Upper lobe of left lung (tissue), 6 donors: Measurements from ENCODE around the gene KMT2B. TPM values are rescaled to one million over a fixed set of nuclear protein-coding genes. Genes with fewer than 3 reads are reported as not detected.
A peak's percentile ranks its signal among the peaks of the same experiment; 100 is the strongest.

Source experiments
- ATAC-seq, 2 donors: fragments of 200-7000 bp; cut with Tn5 transposase; one replicate each; pipeline ENCODE4 v1.9.1; 2022; ENCODE audit warnings: mild to moderate bottlenecking in 2 of 2, moderate library complexity in 2 of 2; ENCODE audit not compliant: low FRiP score in 2 of 2
- DNase-seq, 2 donors: peaks; one replicate each; pipeline ENCODE4 v3.0.0-alpha.2; 2019 to 2020
- H3K27ac ChIP-seq, 4 donors: fragments of 200-600 bp; sonication (generic); one replicate each; pipeline ENCODE4 v1.5.1; 2016 to 2019
- H3K27me3 ChIP-seq, 4 donors: fragments of 200-600 bp; sonication (generic); one replicate each; pipeline ENCODE4 v1.5.1; 2017 to 2019
- H3K36me3 ChIP-seq, 4 donors: fragments of 200-600 bp; sonication (generic); one replicate each; pipeline ENCODE4 v1.5.1; 2016 to 2019
- H3K4me1 ChIP-seq, 4 donors: fragments of 200-600 bp; sonication (generic); one replicate each; pipeline ENCODE4 v1.5.1; 2018 to 2019
- H3K4me3 ChIP-seq, 4 donors: fragments of 200-600 bp; sonication (generic); one replicate each; pipeline ENCODE4 v1.5.1; 2017 to 2019; ENCODE audit warnings: mild to moderate bottlenecking in 2 of 4, moderate library complexity in 1 of 4
- H3K9me3 ChIP-seq, 4 donors: fragments of 200-600 bp; sonication (generic); one replicate each; pipeline ENCODE4 v1.5.1; 2018 to 2019
- EP300 ChIP-seq, 4 donors: sonication (generic); formaldehyde crosslinking; IDR thresholded peaks; one replicate each; pipeline ENCODE4 v1.5.1; 2017; ENCODE audit warnings: antibody characterized with exemption in 4 of 4, control low read depth in 2 of 4
- POLR2A ChIP-seq, 4 donors: fragments of 450-650 bp; IDR thresholded peaks; one replicate each; pipeline ENCODE4 v1.5.1; 2016 to 2017; ENCODE audit warnings: antibody characterized with exemption in 4 of 4, mild to moderate bottlenecking in 2 of 4
- POLR2AphosphoS5 ChIP-seq, 2 donors: sonication (generic); formaldehyde crosslinking; IDR thresholded peaks; one replicate each; pipeline ENCODE4 v1.5.1; 2017; ENCODE audit warnings: antibody characterized with exemption in 2 of 2
- WGBS, 2 donors: methylation state at CpG; one replicate each; pipeline ENCODE4 v1.1.5; 2017 to 2018; 5-methylcytosine and 5-hydroxymethylcytosine counted together
- total RNA-seq, 6 donors: library from RNA; depleted of rRNA in 4 of 6; stranded (reverse); fragments of >200 nt in 4 of 6; gene quantifications; one replicate each; pipeline versions ENCODE4 v1.1.0 to v1.2.1, GENCODE V29; 2016 to 2021
- TF ChIP-seq, protein P1 (sequence below), 6 experiments: fragments of 450-650 bp in 4 of 6; fragments of 200-600 bp in 2 of 6; sonication (generic) in 2 of 6; IDR thresholded peaks; one replicate each; pipeline ENCODE4 v1.5.1; 2016 to 2019; ENCODE audit warnings: antibody characterized with exemption in 6 of 6
- donor health status: DM: no; HTN: no; CAD: no; lungs with moderate emphysema.
- donor health status: DM: no; HTN: yes; CAD: no; lungs with severe emphysema.

The KMT2B gene
- total RNA-seq, 6 donors from 2014 or later: 23.3 to 70.2 (median 37.3) TPM

DNA sequence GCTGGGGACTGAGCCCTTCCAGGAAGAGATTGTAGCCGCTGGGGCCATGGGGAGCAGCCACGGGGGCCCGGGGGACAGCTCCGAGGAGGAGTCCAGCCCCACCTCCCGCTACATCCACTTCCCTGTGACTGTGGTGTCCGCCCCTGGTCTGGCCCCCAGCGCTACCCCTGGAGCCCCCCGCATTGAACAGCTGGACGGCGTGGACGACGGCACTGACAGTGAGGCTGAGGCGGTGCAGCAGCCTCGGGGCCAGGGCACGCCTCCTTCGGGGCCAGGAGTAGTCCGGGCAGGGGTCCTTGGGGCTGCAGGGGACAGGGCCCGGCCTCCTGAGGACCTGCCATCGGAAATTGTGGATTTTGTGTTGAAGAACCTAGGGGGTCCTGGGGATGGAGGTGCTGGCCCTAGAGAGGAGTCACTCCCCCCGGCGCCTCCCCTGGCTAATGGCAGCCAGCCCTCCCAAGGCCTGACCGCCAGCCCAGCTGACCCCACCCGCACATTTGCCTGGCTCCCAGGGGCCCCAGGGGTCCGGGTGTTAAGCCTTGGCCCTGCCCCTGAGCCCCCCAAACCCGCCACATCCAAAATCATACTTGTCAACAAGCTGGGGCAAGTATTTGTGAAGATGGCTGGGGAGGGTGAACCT lies 14.9 kb downstream of the KMT2B start:
- Histone ChIP-seq H3K27ac (no peak overlapping the region), H3K4me1 (no peaks in the 10 kb centered on the region), H3K27me3 (no peaks in the 10 kb centered on the region), H3K4me3 (no peak overlapping the region), H3K9me3 (no peaks in the 10 kb centered on the region), H3K36me3 (peaks cover 43 to 100% (median 90%) of the 10 kb centered on the region in 4 donors)
- TF ChIP-seq, protein P1, sequence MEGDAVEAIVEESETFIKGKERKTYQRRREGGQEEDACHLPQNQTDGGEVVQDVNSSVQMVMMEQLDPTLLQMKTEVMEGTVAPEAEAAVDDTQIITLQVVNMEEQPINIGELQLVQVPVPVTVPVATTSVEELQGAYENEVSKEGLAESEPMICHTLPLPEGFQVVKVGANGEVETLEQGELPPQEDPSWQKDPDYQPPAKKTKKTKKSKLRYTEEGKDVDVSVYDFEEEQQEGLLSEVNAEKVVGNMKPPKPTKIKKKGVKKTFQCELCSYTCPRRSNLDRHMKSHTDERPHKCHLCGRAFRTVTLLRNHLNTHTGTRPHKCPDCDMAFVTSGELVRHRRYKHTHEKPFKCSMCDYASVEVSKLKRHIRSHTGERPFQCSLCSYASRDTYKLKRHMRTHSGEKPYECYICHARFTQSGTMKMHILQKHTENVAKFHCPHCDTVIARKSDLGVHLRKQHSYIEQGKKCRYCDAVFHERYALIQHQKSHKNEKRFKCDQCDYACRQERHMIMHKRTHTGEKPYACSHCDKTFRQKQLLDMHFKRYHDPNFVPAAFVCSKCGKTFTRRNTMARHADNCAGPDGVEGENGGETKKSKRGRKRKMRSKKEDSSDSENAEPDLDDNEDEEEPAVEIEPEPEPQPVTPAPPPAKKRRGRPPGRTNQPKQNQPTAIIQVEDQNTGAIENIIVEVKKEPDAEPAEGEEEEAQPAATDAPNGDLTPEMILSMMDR (IDR thresholded peaks at IDR 0.05): no peak
- TF ChIP-seq EP300 (IDR thresholded peaks at IDR 0.05) (no peak), POLR2A (IDR thresholded peaks at IDR 0.05) (no peak), POLR2AphosphoS5 (IDR thresholded peaks at IDR 0.05) (no peak)
- DNase-seq (peak in 1 of 2 donors; percentile 76), ATAC-seq (no peak)
- WGBS, 2 donors: 86% methylated on average over 19 of the region's 25 CpGs; no CpG with 5 or more reads in 1 of the 2 donors

DNA sequence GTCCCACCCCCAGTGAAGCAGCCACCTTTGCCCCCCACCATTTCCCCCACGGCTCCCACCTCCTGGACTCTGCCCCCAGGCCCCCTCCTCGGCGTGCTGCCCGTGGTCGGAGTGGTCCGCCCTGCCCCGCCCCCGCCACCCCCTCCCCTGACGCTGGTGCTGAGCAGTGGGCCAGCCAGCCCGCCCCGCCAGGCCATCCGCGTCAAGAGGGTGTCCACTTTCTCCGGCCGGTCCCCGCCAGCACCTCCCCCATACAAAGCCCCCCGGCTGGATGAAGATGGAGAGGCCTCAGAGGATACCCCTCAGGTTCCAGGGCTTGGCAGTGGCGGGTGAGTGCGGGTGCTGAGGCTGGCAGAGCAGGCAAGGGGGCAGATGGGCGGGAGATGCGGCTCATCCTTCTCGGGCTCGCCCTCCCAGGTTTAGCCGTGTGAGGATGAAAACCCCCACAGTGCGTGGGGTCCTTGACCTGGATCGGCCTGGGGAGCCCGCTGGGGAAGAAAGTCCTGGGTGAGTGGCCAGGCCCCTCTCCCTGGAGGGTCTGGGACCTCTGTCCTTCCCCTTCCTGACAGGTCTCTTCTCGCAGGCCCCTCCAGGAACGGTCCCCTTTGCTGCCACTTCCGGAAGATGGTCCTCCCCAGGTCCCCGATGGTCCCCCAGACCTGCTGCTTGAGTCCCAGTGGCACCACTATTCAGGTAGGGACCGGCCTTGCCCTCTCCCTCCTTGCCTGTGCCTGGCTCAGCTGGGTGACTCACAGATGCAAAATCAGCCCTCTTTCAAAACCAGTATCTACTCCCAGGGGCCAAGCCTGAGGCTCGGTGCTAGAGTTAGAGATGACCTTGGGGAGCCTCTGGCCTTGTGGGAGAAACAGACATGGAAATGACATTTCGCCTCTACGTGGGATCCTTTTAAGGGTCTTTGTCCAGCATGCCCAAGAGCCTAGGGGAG lies 15.7 kb downstream of the KMT2B start:
- no peak overlapping the region for H3K27ac ChIP-seq
- no peaks in the 10 kb centered on the region for H3K9me3 ChIP-seq
- WGBS, 2 donors: 96% methylated on average over 17 to 29 of the region's 35 CpGs
- no peaks in the 10 kb centered on the region for H3K4me1 ChIP-seq
- TF ChIP-seq EP300 (IDR thresholded peaks at IDR 0.05): no peak
- no peak for TF ChIP-seq POLR2A (IDR thresholded peaks at IDR 0.05)
- TF ChIP-seq POLR2AphosphoS5 (IDR thresholded peaks at IDR 0.05): no peak
- TF ChIP-seq, protein P1 (IDR thresholded peaks at IDR 0.05): no peak
- ATAC-seq (no peak), DNase-seq (no peak)
- H3K27me3 ChIP-seq: no peaks in the 10 kb centered on the region
- peaks cover 38 to 100% (median 90%) of the 10 kb centered on the region in 4 donors for H3K36me3 ChIP-seq
- H3K4me3 ChIP-seq: no peak overlapping the region

DNA sequence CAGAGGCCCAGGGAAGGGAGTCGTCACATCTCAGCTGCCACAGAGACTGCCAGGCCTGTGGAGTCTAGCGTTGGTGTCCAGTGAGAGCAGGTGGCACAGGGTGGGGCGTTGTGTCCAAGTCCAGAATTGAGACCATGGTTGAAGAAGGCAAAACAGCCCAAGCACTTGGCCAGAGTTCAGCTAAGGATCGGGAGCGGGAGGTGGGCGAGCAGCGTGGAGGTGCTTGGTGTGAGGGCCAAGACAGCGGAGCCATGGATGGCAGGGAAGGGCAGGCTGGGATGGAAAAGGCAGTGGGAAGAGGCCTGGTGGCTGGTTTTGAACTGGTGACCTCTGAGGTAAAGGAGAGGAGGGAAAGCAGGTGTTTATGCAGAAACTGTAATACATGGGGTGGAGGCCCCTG lies 16.5 kb downstream of the KMT2B start:
- no peak overlapping the region for H3K27ac ChIP-seq
- WGBS, 2 donors: 93 to 96% methylated on average over 8 of the region's 8 CpGs
- no peaks in the 10 kb centered on the region for H3K27me3 ChIP-seq

DNA sequence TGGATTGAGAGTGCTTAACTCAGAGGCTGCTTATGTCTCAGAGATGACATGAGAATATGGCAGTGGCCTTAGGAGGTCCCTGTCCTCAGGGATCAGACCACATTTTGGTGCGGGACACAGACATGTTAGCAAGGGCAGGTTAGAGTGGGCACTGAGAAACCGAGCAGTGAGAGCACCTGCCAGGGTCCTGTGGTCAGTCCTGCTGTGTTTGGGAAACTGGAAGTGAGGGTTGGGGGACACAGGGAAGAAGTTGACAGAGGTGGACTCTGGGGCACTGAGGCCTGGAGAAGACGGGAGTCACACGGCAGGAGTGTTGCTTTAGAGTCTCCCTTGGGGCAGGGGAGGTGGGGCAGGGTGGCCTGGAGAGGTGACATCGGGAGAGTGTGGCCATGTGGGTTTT lies 17.1 kb downstream of the KMT2B start:
- TF ChIP-seq POLR2AphosphoS5 (IDR thresholded peaks at IDR 0.05) (no peak), EP300 (IDR thresholded peaks at IDR 0.05) (no peak), POLR2A (IDR thresholded peaks at IDR 0.05) (no peak)
- TF ChIP-seq, protein P1 (IDR thresholded peaks at IDR 0.05): no peak
- WGBS, 2 donors: 91 to 94% methylated on average over 5 of the region's 5 CpGs
- Histone ChIP-seq H3K9me3 (no peaks in the 10 kb centered on the region), H3K4me1 (peaks cover 3 to 11% (median 9%) of the 10 kb centered on the region in 4 donors), H3K27me3 (no peaks in the 10 kb centered on the region), H3K27ac (no peak overlapping the region), H3K36me3 (peaks cover 26 to 93% (median 81%) of the 10 kb centered on the region in 4 donors), H3K4me3 (no peak overlapping the region)
- DNase-seq: no peak
- no peak for ATAC-seq

More for the DNA sequence above, 16.5 kb downstream of the KMT2B start:
- peaks cover 0 to 5% (median 3%) of the 10 kb centered on the region in 4 donors for H3K4me1 ChIP-seq
- no peak for ATAC-seq
- H3K4me3 ChIP-seq: no peak overlapping the region
- H3K36me3 ChIP-seq: peaks cover 31 to 99% (median 87%) of the 10 kb centered on the region in 4 donors
- TF ChIP-seq EP300 (IDR thresholded peaks at IDR 0.05): no peak
- TF ChIP-seq, protein P1 (IDR thresholded peaks at IDR 0.05): no peak
- TF ChIP-seq POLR2AphosphoS5 (IDR thresholded peaks at IDR 0.05): no peak
- TF ChIP-seq POLR2A (IDR thresholded peaks at IDR 0.05): no peak
- no peak for DNase-seq
- H3K9me3 ChIP-seq: no peaks in the 10 kb centered on the region
